Liver (tissue), 3 donors: ENCODE measurements around the gene ANXA11.
"Not testable (repeated sequence)": the region's sequence is repeated elsewhere in the genome, so short reads cannot be mapped to it uniquely, and the experiment has no call there.

Experiments
- GABPA ChIP-seq, 2 donors: IDR thresholded peaks in 1 of 2; conservative IDR thresholded peaks in 1 of 2; 2 replicates each; pipeline ENCODE4 v1.6.1; 2016; ENCODE audit warnings: antibody characterized with exemption in 2 of 2, mild to moderate bottlenecking in 1 of 2, moderate library complexity in 1 of 2
- TF ChIP-seq, protein P1 (sequence below): fragments of 150-350 bp; IDR thresholded peaks from 2 replicates; pipeline ENCODE4 v1.5.1; 2017; ENCODE audit warnings: improper control_type of control experiment, low read depth, low read length; ENCODE audit not compliant: missing input control
- TF ChIP-seq, protein P2 (sequence below): IDR thresholded peaks from 2 replicates; pipeline ENCODE4 v1.6.1; 2016; ENCODE audit warnings: antibody characterized with exemption, mild to moderate bottlenecking
- donor health status: healthy.
- donor health status: healthy.

DNA sequence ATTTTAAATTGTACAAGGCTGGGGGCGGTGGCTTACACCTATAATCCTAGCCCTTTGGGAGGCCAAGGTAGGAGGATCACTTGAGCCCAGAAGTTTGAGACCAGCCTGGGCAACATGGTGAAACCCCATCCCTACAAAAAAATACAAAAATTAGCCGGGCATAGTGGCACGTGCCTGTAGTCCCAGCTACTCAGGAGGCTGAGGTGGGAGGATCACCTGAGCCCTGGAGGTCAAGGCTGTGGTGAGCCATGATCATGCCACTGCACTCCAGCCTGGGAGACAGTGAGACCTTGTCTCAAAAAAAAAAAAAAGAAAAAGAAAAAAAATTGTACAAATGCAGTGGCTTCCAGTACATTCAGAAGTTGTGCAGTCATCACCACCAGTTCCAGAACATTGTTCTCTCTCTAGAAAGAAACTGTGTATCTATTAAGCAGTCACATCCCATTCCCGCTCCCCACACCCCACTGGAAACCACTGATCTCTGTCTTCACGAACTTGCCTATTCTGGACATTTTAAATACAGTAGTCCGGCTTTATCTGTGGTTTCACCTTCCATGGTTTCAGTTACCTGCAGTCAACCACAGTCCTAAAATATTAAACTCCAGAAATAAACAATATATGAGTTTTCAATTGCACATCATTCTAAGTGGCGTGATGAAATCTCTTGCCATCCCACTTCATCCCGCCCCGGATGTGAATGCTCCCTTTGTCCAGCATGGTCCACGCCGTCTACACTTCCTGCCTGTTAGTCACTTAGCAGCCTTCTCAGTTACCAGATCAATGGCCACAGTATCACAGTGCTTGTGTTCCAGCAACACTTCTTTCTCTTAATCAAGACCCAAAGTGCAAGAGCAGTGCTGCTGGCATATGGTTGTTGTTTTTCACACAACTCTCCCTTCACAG lies 59.7 kb downstream of the ANXA11 start:
- TF ChIP-seq, protein P1, sequence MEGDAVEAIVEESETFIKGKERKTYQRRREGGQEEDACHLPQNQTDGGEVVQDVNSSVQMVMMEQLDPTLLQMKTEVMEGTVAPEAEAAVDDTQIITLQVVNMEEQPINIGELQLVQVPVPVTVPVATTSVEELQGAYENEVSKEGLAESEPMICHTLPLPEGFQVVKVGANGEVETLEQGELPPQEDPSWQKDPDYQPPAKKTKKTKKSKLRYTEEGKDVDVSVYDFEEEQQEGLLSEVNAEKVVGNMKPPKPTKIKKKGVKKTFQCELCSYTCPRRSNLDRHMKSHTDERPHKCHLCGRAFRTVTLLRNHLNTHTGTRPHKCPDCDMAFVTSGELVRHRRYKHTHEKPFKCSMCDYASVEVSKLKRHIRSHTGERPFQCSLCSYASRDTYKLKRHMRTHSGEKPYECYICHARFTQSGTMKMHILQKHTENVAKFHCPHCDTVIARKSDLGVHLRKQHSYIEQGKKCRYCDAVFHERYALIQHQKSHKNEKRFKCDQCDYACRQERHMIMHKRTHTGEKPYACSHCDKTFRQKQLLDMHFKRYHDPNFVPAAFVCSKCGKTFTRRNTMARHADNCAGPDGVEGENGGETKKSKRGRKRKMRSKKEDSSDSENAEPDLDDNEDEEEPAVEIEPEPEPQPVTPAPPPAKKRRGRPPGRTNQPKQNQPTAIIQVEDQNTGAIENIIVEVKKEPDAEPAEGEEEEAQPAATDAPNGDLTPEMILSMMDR = not testable (repeated sequence)
- TF ChIP-seq GABPA (IDR thresholded peaks at IDR 0.05 in 1 of 2, conservative IDR thresholded peaks at IDR 0.05 in 1 of 2) = not testable (repeated sequence)
- TF ChIP-seq, protein P2, sequence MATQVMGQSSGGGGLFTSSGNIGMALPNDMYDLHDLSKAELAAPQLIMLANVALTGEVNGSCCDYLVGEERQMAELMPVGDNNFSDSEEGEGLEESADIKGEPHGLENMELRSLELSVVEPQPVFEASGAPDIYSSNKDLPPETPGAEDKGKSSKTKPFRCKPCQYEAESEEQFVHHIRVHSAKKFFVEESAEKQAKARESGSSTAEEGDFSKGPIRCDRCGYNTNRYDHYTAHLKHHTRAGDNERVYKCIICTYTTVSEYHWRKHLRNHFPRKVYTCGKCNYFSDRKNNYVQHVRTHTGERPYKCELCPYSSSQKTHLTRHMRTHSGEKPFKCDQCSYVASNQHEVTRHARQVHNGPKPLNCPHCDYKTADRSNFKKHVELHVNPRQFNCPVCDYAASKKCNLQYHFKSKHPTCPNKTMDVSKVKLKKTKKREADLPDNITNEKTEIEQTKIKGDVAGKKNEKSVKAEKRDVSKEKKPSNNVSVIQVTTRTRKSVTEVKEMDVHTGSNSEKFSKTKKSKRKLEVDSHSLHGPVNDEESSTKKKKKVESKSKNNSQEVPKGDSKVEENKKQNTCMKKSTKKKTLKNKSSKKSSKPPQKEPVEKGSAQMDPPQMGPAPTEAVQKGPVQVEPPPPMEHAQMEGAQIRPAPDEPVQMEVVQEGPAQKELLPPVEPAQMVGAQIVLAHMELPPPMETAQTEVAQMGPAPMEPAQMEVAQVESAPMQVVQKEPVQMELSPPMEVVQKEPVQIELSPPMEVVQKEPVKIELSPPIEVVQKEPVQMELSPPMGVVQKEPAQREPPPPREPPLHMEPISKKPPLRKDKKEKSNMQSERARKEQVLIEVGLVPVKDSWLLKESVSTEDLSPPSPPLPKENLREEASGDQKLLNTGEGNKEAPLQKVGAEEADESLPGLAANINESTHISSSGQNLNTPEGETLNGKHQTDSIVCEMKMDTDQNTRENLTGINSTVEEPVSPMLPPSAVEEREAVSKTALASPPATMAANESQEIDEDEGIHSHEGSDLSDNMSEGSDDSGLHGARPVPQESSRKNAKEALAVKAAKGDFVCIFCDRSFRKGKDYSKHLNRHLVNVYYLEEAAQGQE = not testable (repeated sequence)
